ENCODE data around the gene DDX1.
"Not testable (repeated sequence)": the region's sequence is repeated elsewhere in the genome, so short reads cannot be mapped to it uniquely, and the experiment has no call there.

Gene DDX1

DNA sequence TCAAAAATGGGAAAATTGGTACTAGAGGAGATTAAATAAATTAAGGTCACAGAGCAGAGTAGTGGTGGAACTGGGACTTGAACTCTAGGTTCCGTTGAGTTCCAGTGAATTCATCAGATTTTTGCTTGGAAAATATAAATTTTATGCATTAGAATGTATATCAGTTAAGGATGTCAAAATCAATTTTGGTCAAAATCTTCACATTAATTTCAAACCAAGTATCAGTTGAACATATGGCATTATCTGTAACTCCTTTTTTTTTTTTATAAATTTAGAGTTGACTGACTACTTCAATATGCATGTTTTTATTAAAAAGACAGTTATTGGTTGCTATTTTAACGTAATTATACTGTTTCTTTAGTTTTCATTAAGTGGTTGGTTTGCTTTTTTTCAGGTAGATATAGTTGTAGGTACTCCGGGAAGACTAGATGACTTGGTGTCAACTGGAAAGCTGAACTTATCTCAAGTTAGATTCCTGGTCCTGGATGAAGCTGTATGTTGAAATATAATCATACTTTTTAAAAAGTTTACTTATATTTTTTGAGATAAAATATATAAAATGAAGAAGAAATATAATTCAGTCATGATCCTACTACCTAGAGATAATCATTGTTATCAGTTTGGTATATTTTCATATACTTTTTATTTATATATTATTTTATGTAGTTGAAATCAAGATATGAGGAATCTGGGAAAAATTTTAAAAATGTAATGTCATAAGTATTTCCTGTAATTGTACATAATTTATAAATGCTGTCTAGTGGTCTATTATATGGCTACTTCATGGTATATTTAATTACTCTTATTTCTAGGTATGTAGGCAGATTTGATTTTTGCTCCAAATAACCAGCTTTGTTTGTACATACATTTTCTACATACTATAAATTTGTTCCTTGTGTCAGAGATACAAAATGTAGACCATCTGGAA is 25.4 kb downstream of the DDX1 start:
- DNase-seq (ENCODE audit: low read depth): no peak

DNA sequence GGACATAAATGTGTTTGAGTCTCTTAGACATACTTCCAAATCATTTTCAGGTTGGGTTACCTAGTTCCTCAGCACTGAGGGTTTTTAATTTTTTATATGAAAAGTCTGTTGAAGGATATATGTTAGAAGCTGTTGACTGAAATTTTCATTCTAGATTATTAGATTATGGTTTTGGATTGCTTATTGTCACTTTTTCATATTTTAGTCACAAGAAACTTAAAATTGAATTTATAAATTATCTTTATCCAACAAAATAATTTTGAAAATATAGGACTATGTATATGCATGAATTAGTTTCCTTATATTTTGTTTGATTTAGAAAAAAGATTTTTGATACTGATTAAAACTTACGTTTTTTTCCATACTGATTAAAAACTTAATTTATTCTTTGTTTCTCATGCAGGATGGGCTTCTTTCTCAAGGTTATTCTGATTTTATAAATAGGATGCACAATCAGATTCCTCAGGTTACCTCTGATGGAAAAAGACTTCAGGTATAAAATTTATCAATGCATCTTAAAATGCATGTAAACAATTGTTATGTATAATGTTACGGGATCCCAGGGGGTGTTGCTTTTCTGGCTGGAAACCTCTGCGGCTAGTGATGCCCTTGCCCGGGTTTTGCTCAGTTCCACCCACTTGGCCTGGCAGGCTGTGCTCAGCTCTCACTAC is 26.2 kb downstream of the DDX1 start:
- DNase-seq (ENCODE audit: low read depth): no peak

- DNase-seq (ENCODE audit: low read depth): no peak
Observed at GRCh38 chr2:15618449-15618855, 26.8 kb downstream of the DDX1 start.

- DNase-seq (ENCODE audit: low read depth): no peak
Observed at GRCh38 chr2:15619076-15619475, 27.4 kb downstream of the DDX1 start.

- DNase-seq (ENCODE audit: low read depth): no peak
Observed at GRCh38 chr2:15619510-15619909, 27.8 kb downstream of the DDX1 start.

- no peak for DNase-seq (ENCODE audit: low read depth)
Observed at GRCh38 chr2:15619938-15620337, 28.3 kb downstream of the DDX1 start.

DNA sequence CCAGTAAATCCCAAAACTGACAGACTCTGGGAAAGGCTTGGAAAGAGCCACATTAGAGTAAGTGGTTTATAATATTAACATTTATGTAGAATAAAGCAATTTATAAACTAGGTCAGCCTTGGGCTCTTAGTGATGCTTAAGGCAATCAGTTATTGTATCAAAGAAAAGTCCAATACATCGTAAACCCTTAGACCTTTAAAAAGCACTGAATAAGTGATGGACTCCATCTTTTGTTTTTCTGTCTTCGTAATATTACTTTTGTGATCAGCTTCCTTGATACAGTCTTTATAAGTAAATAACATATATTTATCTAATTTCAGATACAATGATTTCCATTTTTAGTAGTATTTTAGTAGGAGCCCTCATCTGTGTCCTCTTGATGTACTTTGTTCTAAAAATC is 28.7 kb downstream of the DDX1 start:
- DNase-seq (ENCODE audit: low read depth): no peak

- DNase-seq (ENCODE audit: low read depth): no peak
Observed at GRCh38 chr2:15620857-15621471, 29.3 kb downstream of the DDX1 start.

- not testable (repeated sequence) for DNase-seq (ENCODE audit: low read depth)
Observed at GRCh38 chr2:15621472-15621870, 29.8 kb downstream of the DDX1 start.

- no peak for DNase-seq (ENCODE audit: low read depth)
Observed at GRCh38 chr2:15622214-15622613, 30.5 kb downstream of the DDX1 start.

DNA sequence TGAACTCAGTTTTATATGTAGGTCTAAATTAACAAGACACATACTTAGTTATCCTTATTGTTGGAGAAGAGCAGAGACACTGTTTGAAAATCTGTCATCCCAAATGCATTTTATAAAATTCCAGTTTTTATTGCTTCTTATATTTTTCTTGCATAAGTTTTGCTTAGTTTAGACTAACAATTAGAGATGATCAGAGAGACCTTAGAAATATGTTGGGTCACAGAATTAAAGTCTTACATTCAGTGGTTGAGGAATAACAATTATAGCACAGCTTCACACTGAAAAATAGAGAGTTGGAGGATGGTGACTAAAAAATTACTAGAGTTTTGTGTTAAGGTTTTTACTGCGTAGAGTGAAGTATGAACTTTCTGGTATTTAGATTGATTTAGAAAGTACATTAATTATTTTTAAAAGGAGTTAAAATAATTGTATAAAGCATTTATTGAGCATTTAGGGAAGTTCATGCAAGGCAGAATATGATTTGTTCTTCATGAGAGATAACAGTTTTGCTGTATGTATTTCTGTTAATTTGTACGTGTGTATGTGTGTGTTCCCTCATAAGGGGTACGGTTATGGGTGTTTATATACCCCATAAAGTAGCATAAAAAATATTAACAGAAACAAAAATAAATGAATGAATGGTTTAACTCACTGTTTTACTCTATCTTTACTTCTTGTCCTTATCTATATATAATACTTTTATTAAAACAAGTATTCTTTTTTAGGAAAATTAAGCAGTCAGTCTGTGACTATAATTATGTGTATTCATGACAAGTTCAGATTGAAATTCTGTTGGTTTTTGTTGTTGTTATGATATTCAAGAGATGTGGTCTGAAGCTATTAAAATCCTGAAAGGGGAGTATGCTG is 31.2 kb downstream of the DDX1 start:
- no peak for DNase-seq (ENCODE audit: low read depth)

GRCh38 chr2:15623481-15623796 is 31.8 kb downstream of the DDX1 start:
- DNase-seq (ENCODE audit: low read depth): no peak

- no peak for DNase-seq (ENCODE audit: low read depth)
Observed at GRCh38 chr2:15623898-15624541, 32.4 kb downstream of the DDX1 start.

- no peak for DNase-seq (ENCODE audit: low read depth)
Observed at GRCh38 chr2:15624903-15625302, 33.2 kb downstream of the DDX1 start.

GRCh38 chr2:15625344-15626036 is 33.8 kb downstream of the DDX1 start:
- DNase-seq (ENCODE audit: low read depth): no peak

- DNase-seq (ENCODE audit: low read depth): no peak
Observed at GRCh38 chr2:15626126-15626525, 34.5 kb downstream of the DDX1 start.

DNA sequence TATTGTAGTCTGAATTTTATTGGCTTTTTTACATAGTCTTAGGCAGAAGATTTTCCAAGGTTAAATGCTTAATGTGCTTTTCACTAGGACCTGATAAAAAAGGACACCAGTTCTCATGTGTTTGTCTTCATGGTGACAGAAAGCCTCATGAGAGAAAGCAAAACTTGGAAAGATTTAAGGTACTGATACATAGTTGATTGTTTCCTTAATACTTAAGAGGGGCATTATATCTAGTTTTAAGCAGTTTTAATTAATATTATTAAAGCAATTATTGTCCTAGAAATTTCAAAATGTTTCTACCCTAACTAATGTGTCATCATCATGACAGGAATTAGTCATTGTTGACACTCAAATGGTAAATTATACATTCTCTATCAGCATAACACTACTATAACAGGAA is 35.3 kb downstream of the DDX1 start:
- DNase-seq (ENCODE audit: low read depth): no peak

GRCh38 chr2:15627817-15628684 is 36.4 kb downstream of the DDX1 start:
- no peak for DNase-seq (ENCODE audit: low read depth)

GRCh38 chr2:15628899-15629855 is 37.5 kb downstream of the DDX1 start:
- no peak for DNase-seq (ENCODE audit: low read depth)

Measured in stimulated activated CD8-positive, alpha-beta memory T cell treated with anti-CD3 and anti-CD28 coated beads, Interleukin-12 subunit alpha, Interleukin-12 subunit beta, amount 100 ng/mL, for 1 hour (primary cell).